Measurements from ENCODE around the gene LRRC43.
"Not testable (repeated sequence)": the region's sequence is repeated elsewhere in the genome, so short reads cannot be mapped to it uniquely, and the experiment has no call there.

Gene LRRC43

GRCh38 chr12:122160761-122161160 is 22.2 kb upstream of the LRRC43 start:
- H3K4me3 ChIP-seq (ENCODE audit: low read depth, low read length), result no peak overlapping the region
- H3K36me3 ChIP-seq (ENCODE audit: control insufficient read depth, insufficient read depth, low read length), result no peaks in the 10 kb centered on the region
- no peaks in the 10 kb centered on the region for H3K27me3 ChIP-seq (ENCODE audit: control insufficient read depth, insufficient read depth, low read length)
- no peaks in the 10 kb centered on the region for H3K9me3 ChIP-seq (ENCODE audit: control insufficient read depth, insufficient read depth, low read length)
- H3K4me1 ChIP-seq (ENCODE audit: control insufficient read depth, insufficient read depth, low read length), result no peaks in the 10 kb centered on the region
- H3K9ac ChIP-seq (ENCODE audit: low read depth, low read length), result no peak overlapping the region

GRCh38 chr12:122161682-122162081 is 21.2 kb upstream of the LRRC43 start:
- no peaks in the 10 kb centered on the region for H3K27me3 ChIP-seq (ENCODE audit: control insufficient read depth, insufficient read depth, low read length)
- no peak overlapping the region for H3K4me3 ChIP-seq (ENCODE audit: low read depth, low read length)
- H3K9me3 ChIP-seq (ENCODE audit: control insufficient read depth, insufficient read depth, low read length), result no peaks in the 10 kb centered on the region
- H3K4me1 ChIP-seq (ENCODE audit: control insufficient read depth, insufficient read depth, low read length), result no peaks in the 10 kb centered on the region
- no peaks in the 10 kb centered on the region for H3K36me3 ChIP-seq (ENCODE audit: control insufficient read depth, insufficient read depth, low read length)
- no peak overlapping the region for H3K9ac ChIP-seq (ENCODE audit: low read depth, low read length)

- Histone ChIP-seq H3K9ac (ENCODE audit: low read depth, low read length) (no peak overlapping the region), H3K27me3 (ENCODE audit: control insufficient read depth, insufficient read depth, low read length) (no peaks in the 10 kb centered on the region), H3K4me1 (ENCODE audit: control insufficient read depth, insufficient read depth, low read length) (no peaks in the 10 kb centered on the region), H3K36me3 (ENCODE audit: control insufficient read depth, insufficient read depth, low read length) (no peaks in the 10 kb centered on the region), H3K4me3 (ENCODE audit: low read depth, low read length) (no peak overlapping the region), H3K9me3 (ENCODE audit: control insufficient read depth, insufficient read depth, low read length) (no peaks in the 10 kb centered on the region)
These were observed 19.9 kb upstream of the LRRC43 start for GRCh38 chr12:122162976-122163375.

GRCh38 chr12:122166422-122167349 is 16.2 kb upstream of the LRRC43 start:
- no peaks in the 10 kb centered on the region for H3K27me3 ChIP-seq (ENCODE audit: control insufficient read depth, insufficient read depth, low read length)
- no peaks in the 10 kb centered on the region for H3K36me3 ChIP-seq (ENCODE audit: control insufficient read depth, insufficient read depth, low read length)
- H3K4me1 ChIP-seq (ENCODE audit: control insufficient read depth, insufficient read depth, low read length), result no peaks in the 10 kb centered on the region
- H3K9ac ChIP-seq (ENCODE audit: low read depth, low read length), result no peak overlapping the region
- no peaks in the 10 kb centered on the region for H3K9me3 ChIP-seq (ENCODE audit: control insufficient read depth, insufficient read depth, low read length)
- no peak overlapping the region for H3K4me3 ChIP-seq (ENCODE audit: low read depth, low read length)

- Histone ChIP-seq H3K4me3 (ENCODE audit: low read depth, low read length) (no peak overlapping the region), H3K4me1 (ENCODE audit: control insufficient read depth, insufficient read depth, low read length) (no peaks in the 10 kb centered on the region), H3K9ac (ENCODE audit: low read depth, low read length) (no peak overlapping the region), H3K9me3 (ENCODE audit: control insufficient read depth, insufficient read depth, low read length) (no peaks in the 10 kb centered on the region), H3K36me3 (ENCODE audit: control insufficient read depth, insufficient read depth, low read length) (no peaks in the 10 kb centered on the region), H3K27me3 (ENCODE audit: control insufficient read depth, insufficient read depth, low read length) (no peaks in the 10 kb centered on the region)
These were observed 15.5 kb upstream of the LRRC43 start for GRCh38 chr12:122167356-122167925.

- Histone ChIP-seq H3K27me3 (ENCODE audit: control insufficient read depth, insufficient read depth, low read length) (no peaks in the 10 kb centered on the region), H3K4me1 (ENCODE audit: control insufficient read depth, insufficient read depth, low read length) (no peaks in the 10 kb centered on the region), H3K36me3 (ENCODE audit: control insufficient read depth, insufficient read depth, low read length) (no peaks in the 10 kb centered on the region), H3K9ac (ENCODE audit: low read depth, low read length) (no peak overlapping the region), H3K4me3 (ENCODE audit: low read depth, low read length) (no peak overlapping the region), H3K9me3 (ENCODE audit: control insufficient read depth, insufficient read depth, low read length) (no peaks in the 10 kb centered on the region)
These were observed 14.4 kb upstream of the LRRC43 start for GRCh38 chr12:122168492-122168891.

GRCh38 chr12:122171399-122171798 is 11.5 kb upstream of the LRRC43 start:
- no peaks in the 10 kb centered on the region for H3K27me3 ChIP-seq (ENCODE audit: control insufficient read depth, insufficient read depth, low read length)
- no peak overlapping the region for H3K9ac ChIP-seq (ENCODE audit: low read depth, low read length)
- no peaks in the 10 kb centered on the region for H3K4me1 ChIP-seq (ENCODE audit: control insufficient read depth, insufficient read depth, low read length)
- H3K36me3 ChIP-seq (ENCODE audit: control insufficient read depth, insufficient read depth, low read length), result no peaks in the 10 kb centered on the region
- no peaks in the 10 kb centered on the region for H3K9me3 ChIP-seq (ENCODE audit: control insufficient read depth, insufficient read depth, low read length)
- no peak overlapping the region for H3K4me3 ChIP-seq (ENCODE audit: low read depth, low read length)

- H3K4me3 ChIP-seq (ENCODE audit: low read depth, low read length), result no peak overlapping the region
- no peaks in the 10 kb centered on the region for H3K4me1 ChIP-seq (ENCODE audit: control insufficient read depth, insufficient read depth, low read length)
- H3K9me3 ChIP-seq (ENCODE audit: control insufficient read depth, insufficient read depth, low read length), result no peaks in the 10 kb centered on the region
- no peak overlapping the region for H3K9ac ChIP-seq (ENCODE audit: low read depth, low read length)
- no peaks in the 10 kb centered on the region for H3K36me3 ChIP-seq (ENCODE audit: control insufficient read depth, insufficient read depth, low read length)
- H3K27me3 ChIP-seq (ENCODE audit: control insufficient read depth, insufficient read depth, low read length), result no peaks in the 10 kb centered on the region
These were observed 10.5 kb upstream of the LRRC43 start for GRCh38 chr12:122172262-122172939.

- no peaks in the 10 kb centered on the region for H3K27me3 ChIP-seq (ENCODE audit: control insufficient read depth, insufficient read depth, low read length)
- H3K36me3 ChIP-seq (ENCODE audit: control insufficient read depth, insufficient read depth, low read length), result no peaks in the 10 kb centered on the region
- no peaks in the 10 kb centered on the region for H3K4me1 ChIP-seq (ENCODE audit: control insufficient read depth, insufficient read depth, low read length)
- no peak within 1 kb of the TSS for H3K4me3 ChIP-seq (ENCODE audit: low read depth, low read length)
- no peaks in the 10 kb centered on the region for H3K9me3 ChIP-seq (ENCODE audit: control insufficient read depth, insufficient read depth, low read length)
- no peak within 1 kb of the TSS for H3K9ac ChIP-seq (ENCODE audit: low read depth, low read length)
These were observed 8.6 kb upstream of the LRRC43 start, which contains the start of gene IL31 for GRCh38 chr12:122174155-122174845. Gene IL31, minus strand, starts transcription at chr12:122174221. Its CDS starts 49 bp downstream, at chr12:122174172.

GRCh38 chr12:122176473-122176872 is 6.5 kb upstream of the LRRC43 start:
- not testable (repeated sequence) for H3K27me3 ChIP-seq (ENCODE audit: control insufficient read depth, insufficient read depth, low read length); H3K36me3 ChIP-seq (ENCODE audit: control insufficient read depth, insufficient read depth, low read length); H3K9me3 ChIP-seq (ENCODE audit: control insufficient read depth, insufficient read depth, low read length); H3K4me1 ChIP-seq (ENCODE audit: control insufficient read depth, insufficient read depth, low read length); H3K9ac ChIP-seq (ENCODE audit: low read depth, low read length); H3K4me3 ChIP-seq (ENCODE audit: low read depth, low read length)

- H3K9ac ChIP-seq (ENCODE audit: low read depth, low read length), result no peak overlapping the region
- no peaks in the 10 kb centered on the region for H3K9me3 ChIP-seq (ENCODE audit: control insufficient read depth, insufficient read depth, low read length)
- peak overlapping the region; percentile 50 for H3K4me3 ChIP-seq (ENCODE audit: low read depth, low read length)
- H3K4me1 ChIP-seq (ENCODE audit: control insufficient read depth, insufficient read depth, low read length), result peaks cover 2% of the 10 kb centered on the region
- peaks cover 4% of the 10 kb centered on the region for H3K27me3 ChIP-seq (ENCODE audit: control insufficient read depth, insufficient read depth, low read length)
- H3K36me3 ChIP-seq (ENCODE audit: control insufficient read depth, insufficient read depth, low read length), result no peaks in the 10 kb centered on the region
These were observed 641 bp downstream of the LRRC43 start for GRCh38 chr12:122183588-122183940.
